Measurements from ENCODE around the gene MAP3K20. TPM values are rescaled to one million over a fixed set of nuclear protein-coding genes. Genes with fewer than 3 reads are reported as not detected.

The MAP3K20 gene
- total and polyA plus RNA-seq, 5 donors, result 86.3 to 327 (median 269) TPM

DNA sequence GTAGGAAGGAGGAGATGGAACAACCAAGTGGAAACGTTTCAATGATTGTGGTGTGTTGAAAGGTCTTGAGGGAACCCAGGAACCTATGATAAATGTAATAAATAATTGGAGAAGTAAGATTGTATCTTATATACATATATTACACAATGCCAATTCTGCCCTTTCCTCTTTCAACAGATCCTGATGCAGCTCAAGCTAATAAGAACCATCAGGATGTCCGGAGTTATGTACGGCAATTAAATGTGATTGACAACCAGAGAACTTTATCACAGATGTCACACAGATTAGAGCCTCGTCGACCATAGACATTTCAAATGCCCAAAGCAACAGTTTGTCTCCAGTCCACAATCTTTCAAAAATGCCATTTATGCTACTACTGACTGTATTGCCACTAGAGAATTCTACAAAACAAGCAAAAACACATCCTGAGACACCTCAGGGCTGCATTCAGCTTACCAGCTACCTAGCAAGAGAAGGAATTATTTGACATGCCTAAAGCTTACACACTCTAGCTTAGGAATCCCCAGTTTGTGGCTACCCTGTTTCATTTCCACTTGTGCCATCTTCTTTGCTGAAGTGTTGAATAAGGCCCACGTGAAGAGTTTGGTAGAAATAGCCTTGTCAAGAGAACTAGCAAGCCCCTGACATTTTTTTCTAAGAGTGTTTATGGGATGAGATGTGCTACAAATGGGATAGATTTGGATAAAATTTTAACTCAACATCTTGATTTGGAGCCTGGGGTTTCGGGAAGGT lies 24.0 kb upstream of the MAP3K20 start:
- peaks cover 2% of the 10 kb centered on the region for H3K4me1 ChIP-seq (ENCODE audit: control insufficient read depth, insufficient read depth, low read length)
- H3K9me3 ChIP-seq (ENCODE audit: control insufficient read depth, low read length), result no peaks in the 10 kb centered on the region
- ATAC-seq (no peak), DNase-seq (no peak)
- WGBS, result 76% methylated on average over 7 of the region's 7 CpGs
- intact Hi-C loops (cut with DNase I), result no loop called here
- no peak overlapping the region for H3K27ac ChIP-seq (ENCODE audit: low read length)
- no peak overlapping the region for H3K4me3 ChIP-seq (ENCODE audit: low read length)
- no peaks in the 10 kb centered on the region for H3K27me3 ChIP-seq (ENCODE audit: control insufficient read depth, insufficient read depth)

DNA sequence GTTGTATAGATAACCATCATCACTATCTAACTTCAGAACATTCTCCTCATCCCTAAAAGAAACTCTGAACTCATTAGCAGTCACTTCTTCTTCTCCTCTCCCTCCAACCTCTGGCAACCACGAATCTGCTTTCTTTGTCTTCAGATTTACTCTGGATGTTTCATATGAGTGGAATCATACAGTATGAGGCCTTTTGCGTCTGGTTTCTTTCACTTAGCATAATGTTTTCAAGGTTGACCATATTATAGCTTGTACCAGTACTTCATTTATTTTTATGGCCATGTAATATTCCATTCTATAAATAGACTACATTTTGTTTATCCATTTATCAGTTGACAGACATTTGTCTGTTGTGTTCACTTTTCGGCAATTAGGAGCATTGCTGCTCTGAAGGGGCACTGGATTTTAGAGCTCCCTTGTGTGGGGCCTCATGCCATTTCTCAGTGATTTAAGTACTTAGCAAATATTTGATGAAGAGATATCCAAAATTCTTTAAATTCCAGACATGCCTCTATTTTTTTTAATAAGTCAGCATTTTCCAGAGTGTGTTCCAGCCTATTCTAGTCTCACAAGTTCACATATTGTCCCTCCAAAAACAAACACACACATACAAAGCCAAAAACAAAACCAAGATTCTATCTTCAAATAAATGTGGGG lies 22.5 kb upstream of the MAP3K20 start:
- no peak for ATAC-seq
- intact Hi-C loops (cut with DNase I), result no loop called here
- WGBS, result 89% methylated on average over 3 of the region's 3 CpGs

DNA sequence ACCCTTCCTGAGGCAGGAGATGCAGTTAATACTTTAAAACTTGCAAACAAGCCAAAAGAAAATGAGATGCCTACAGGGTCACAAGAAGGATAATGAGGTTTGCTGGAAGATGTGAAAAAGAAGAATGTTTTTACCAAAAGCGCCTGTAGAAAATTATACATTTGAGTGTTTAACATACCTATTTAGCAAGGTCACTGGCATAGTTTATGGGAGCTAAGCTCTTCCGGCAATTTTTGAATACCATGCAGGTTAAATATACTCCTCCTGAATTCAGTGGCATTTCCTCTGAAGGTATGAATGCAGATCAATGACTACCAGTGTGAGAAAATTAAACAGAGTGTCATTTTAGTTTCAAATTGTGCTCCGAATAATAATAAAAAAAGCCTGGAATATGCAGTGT lies 21.2 kb upstream of the MAP3K20 start:
- Histone ChIP-seq H3K27ac (ENCODE audit: low read length) (no peak overlapping the region), H3K4me1 (ENCODE audit: control insufficient read depth, insufficient read depth, low read length) (peaks cover 2% of the 10 kb centered on the region), H3K27me3 (ENCODE audit: control insufficient read depth, insufficient read depth) (no peaks in the 10 kb centered on the region), H3K4me3 (ENCODE audit: low read length) (no peak overlapping the region), H3K9me3 (ENCODE audit: control insufficient read depth, low read length) (no peaks in the 10 kb centered on the region)
- intact Hi-C loops (cut with DNase I), result no loop called here
- DNase-seq, result no peak
- no peak for ATAC-seq
- 96% methylated on average over 3 of the region's 3 CpGs for WGBS

More for the DNA sequence above, 22.5 kb upstream of the MAP3K20 start:
- Histone ChIP-seq H3K4me1 (ENCODE audit: control insufficient read depth, insufficient read depth, low read length) (peaks cover 2% of the 10 kb centered on the region), H3K9me3 (ENCODE audit: control insufficient read depth, low read length) (no peaks in the 10 kb centered on the region), H3K27me3 (ENCODE audit: control insufficient read depth, insufficient read depth) (no peaks in the 10 kb centered on the region), H3K27ac (ENCODE audit: low read length) (no peak overlapping the region), H3K4me3 (ENCODE audit: low read length) (no peak overlapping the region)
- DNase-seq, result no peak

DNA sequence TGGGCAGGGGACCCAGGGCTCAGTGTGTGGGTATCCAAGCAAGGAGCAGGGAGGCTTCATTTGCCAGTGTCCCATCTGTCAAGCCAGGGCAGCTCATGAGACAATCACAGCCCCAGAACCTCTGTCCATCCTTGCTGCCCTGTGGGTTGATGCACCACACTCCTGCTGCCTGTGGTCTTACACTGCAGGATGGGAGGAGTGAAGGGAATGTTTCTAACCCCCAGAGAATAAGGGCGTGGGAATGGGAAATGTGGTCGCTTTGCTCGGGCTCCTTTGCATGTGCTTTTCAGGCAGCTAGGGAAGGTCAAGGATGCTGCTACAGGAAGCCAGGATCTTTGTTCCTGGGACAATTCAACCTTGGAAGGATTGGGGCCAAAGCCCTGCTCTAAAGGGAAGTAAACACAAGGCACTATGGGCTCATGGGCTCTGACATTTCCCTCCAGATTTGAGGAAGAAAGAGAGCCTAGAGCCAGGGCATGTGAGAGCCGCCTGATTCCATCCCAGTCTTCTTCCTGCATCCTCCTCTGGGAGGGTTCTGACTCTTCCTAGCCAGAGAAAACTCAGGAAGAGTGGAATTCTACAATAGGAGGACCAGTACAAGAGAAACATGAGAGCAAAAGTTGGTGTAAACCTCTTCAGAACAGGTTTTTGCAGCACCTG lies 18.8 kb upstream of the MAP3K20 start:
- Histone ChIP-seq H3K4me3 (ENCODE audit: low read length) (no peak overlapping the region), H3K27ac (ENCODE audit: low read length) (no peak overlapping the region), H3K9me3 (ENCODE audit: control insufficient read depth, low read length) (no peaks in the 10 kb centered on the region), H3K4me1 (ENCODE audit: control insufficient read depth, insufficient read depth, low read length) (peaks cover 2% of the 10 kb centered on the region), H3K27me3 (ENCODE audit: control insufficient read depth, insufficient read depth) (no peaks in the 10 kb centered on the region)
- WGBS, result 48% methylated on average over 4 of the region's 4 CpGs
- ATAC-seq (no peak), DNase-seq (no peak)
- intact Hi-C loops (cut with DNase I), result no loop called here

DNA sequence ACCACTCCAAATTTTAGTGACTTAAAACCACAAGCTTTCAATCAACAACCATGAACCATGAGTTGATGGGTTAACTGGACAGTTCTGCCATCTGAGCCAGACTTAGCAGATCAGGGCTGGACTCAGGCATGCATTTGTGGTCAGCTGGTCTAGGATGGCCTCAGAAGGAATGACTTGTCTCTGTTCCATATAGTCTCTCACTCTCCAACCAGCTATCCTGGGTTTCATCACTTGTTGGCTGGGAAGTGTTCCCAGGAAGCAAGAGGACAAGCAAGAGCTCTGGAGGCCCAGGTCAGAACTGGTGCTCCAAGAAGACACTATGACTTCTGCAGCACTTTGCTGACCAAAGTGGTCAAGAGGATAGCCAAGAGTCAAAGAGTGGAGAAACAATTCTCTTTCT lies 17.5 kb upstream of the MAP3K20 start:
- peaks cover 2% of the 10 kb centered on the region for H3K4me1 ChIP-seq (ENCODE audit: control insufficient read depth, insufficient read depth, low read length)
- DNase-seq (no peak), ATAC-seq (peak; percentile 17 to 21)
- intact Hi-C loops (cut with DNase I), result no loop called here
- H3K9me3 ChIP-seq (ENCODE audit: control insufficient read depth, low read length), result no peaks in the 10 kb centered on the region
- H3K27me3 ChIP-seq (ENCODE audit: control insufficient read depth, insufficient read depth), result no peaks in the 10 kb centered on the region
- no peak overlapping the region for H3K4me3 ChIP-seq (ENCODE audit: low read length)
- H3K27ac ChIP-seq (ENCODE audit: low read length), result no peak overlapping the region

DNA sequence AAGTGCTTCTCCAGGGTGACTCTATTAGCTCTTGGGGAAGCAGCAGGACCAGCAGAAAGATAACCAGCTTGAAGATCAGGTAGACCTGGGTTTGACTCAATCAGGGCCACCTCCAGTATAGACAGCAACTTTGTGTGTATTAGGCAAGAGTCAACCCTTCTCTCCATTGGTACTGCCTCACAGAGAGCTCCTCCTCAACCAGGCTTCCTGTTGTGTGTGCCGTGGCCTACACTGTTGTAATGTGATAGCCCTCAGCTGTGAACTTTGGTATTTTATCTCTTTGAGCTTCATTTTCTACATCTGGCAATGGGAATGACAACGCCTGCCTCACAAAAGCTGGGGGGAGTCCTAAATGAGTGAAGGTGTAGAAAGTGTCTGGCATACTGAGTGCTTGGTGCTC lies 17.0 kb upstream of the MAP3K20 start:
- Histone ChIP-seq H3K4me1 (ENCODE audit: control insufficient read depth, insufficient read depth, low read length) (peaks cover 2% of the 10 kb centered on the region), H3K27ac (ENCODE audit: low read length) (no peak overlapping the region), H3K9me3 (ENCODE audit: control insufficient read depth, low read length) (no peaks in the 10 kb centered on the region), H3K4me3 (ENCODE audit: low read length) (no peak overlapping the region), H3K27me3 (ENCODE audit: control insufficient read depth, insufficient read depth) (no peaks in the 10 kb centered on the region)
- ATAC-seq (peak in 1 of 2 donors; percentile 33), DNase-seq (no peak)
- WGBS, result 82% methylated on average over 2 of the region's 2 CpGs
- intact Hi-C loops (cut with DNase I), result no loop called here

DNA sequence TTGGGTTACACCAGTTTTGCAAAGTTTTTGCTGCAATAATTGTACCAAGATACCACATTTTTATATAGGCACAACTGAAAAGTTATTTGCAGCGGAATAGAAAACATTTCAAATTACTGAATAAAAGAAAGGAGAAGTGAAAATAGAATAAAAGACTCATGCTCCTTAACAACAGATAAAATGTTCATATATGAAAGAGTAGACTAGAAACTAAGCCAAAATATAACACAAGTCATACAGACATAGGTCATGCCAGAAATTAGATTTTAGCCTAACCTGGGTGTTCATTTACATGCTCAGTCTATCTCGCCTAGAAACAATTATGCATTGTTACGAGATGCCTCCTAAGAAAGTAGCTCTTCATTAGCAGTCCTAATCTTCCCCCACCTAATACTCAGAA lies 16.4 kb upstream of the MAP3K20 start:
- Histone ChIP-seq H3K9me3 (ENCODE audit: control insufficient read depth, low read length) (no peaks in the 10 kb centered on the region), H3K4me3 (ENCODE audit: low read length) (no peak overlapping the region), H3K27ac (ENCODE audit: low read length) (no peak overlapping the region), H3K4me1 (ENCODE audit: control insufficient read depth, insufficient read depth, low read length) (peaks cover 2% of the 10 kb centered on the region), H3K27me3 (ENCODE audit: control insufficient read depth, insufficient read depth) (no peaks in the 10 kb centered on the region)
- intact Hi-C loops (cut with DNase I), result no loop called here
- WGBS, result 94% methylated on average over 3 of the region's 3 CpGs
- ATAC-seq, result no peak
- no peak for DNase-seq

DNA sequence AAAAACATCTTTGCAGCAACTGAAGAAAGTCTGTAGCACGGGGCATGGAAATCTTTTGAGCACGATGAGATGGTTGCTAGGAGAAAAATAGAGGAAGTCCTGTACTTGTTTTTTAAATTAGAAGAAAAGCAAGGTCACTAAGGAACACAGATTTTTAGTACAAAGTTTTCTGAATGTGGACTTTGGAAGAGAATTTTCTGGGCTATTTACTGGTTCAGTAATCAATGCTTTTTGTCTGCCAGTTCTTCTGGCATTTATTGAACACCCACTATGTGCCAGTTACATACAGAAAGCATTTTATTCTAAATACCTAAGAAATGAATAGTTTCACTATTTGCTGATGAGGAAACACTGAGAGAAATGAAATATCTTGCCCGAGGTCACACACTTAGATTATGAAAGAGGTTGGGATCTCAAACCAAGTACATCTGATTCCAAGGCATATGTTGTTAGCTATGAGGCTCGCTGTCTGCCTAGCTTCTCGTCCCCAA lies 15.6 kb upstream of the MAP3K20 start:
- ATAC-seq (peak in 1 of 2 donors; percentile 62), DNase-seq (no peak)
- no peak overlapping the region for H3K4me3 ChIP-seq (ENCODE audit: low read length)
- H3K27me3 ChIP-seq (ENCODE audit: control insufficient read depth, insufficient read depth), result no peaks in the 10 kb centered on the region
- H3K9me3 ChIP-seq (ENCODE audit: control insufficient read depth, low read length), result no peaks in the 10 kb centered on the region
- peaks cover 2% of the 10 kb centered on the region for H3K4me1 ChIP-seq (ENCODE audit: control insufficient read depth, insufficient read depth, low read length)
- no peak overlapping the region for H3K27ac ChIP-seq (ENCODE audit: low read length)
- intact Hi-C loops (cut with DNase I), result no loop called here
- WGBS, result 46% methylated on average over 5 of the region's 5 CpGs

DNA sequence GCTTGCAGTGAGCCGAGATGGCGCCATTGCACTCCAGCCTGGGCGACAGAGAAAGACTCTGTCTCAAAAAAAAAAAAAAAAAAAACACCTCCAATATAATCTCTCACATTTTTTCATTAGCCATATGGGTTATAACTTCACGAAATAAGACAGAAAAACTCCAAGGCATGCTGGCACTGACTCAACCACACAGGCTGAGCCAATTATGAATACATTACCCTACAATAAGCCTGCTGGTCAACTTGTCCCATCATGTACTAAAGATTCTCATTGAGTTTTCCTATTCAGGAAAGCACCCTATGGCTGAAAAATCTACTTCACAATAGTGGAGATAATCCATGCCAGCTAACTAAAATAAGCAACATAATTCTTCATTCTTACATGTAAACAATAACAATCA lies 12.8 kb upstream of the MAP3K20 start:
- Histone ChIP-seq H3K4me1 (ENCODE audit: control insufficient read depth, insufficient read depth, low read length) (no peaks in the 10 kb centered on the region), H3K27me3 (ENCODE audit: control insufficient read depth, insufficient read depth) (no peaks in the 10 kb centered on the region), H3K27ac (ENCODE audit: low read length) (no peak overlapping the region), H3K4me3 (ENCODE audit: low read length) (no peak overlapping the region), H3K9me3 (ENCODE audit: control insufficient read depth, low read length) (no peaks in the 10 kb centered on the region)
- DNase-seq (no peak), ATAC-seq (no peak)
- 83% methylated on average over 4 of the region's 4 CpGs for WGBS
- intact Hi-C loops (cut with DNase I), result no loop called here

DNA sequence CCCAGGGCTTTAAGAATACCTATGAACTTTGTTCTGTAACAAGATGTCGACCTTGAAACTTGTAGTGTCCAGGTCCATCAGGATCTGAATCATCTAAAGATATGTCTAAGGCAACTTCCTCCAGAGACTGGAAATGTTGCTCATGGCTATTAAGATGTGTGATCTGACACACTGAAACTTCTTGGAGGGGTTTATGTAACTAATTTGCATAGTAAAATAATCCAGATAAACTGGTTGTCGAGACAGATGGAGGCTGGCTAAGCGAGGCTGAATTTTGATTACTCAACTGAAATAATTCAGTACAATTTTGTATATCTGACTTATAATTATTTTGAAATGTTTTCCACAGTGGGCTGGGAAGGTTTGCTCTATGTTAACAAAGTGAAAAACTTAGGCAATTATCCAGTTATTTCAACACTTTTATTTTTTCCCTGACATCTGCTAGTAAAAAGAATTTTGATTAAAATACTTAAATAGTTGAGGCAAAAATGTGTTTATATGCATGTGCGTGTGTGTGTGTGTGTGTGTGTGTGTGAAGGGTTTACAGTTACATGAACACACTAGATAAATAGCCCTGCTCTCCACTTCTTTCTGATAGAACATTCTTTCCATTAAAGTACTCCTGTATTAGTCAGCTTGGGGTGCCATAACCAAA lies 11.4 kb upstream of the MAP3K20 start:
- WGBS, result 75% methylated on average over 4 of the region's 4 CpGs
- Histone ChIP-seq H3K27me3 (ENCODE audit: control insufficient read depth, insufficient read depth) (no peaks in the 10 kb centered on the region), H3K4me1 (ENCODE audit: control insufficient read depth, insufficient read depth, low read length) (no peaks in the 10 kb centered on the region), H3K4me3 (ENCODE audit: low read length) (no peak overlapping the region), H3K9me3 (ENCODE audit: control insufficient read depth, low read length) (no peaks in the 10 kb centered on the region), H3K27ac (ENCODE audit: low read length) (no peak overlapping the region)
- ATAC-seq, result no peak
- intact Hi-C loops (cut with DNase I), result no loop called here
- DNase-seq, result no peak

Measured in right cardiac atrium (tissue), 5 donors.